CD4-positive, alpha-beta memory T cell (primary cell): ENCODE measurements around the gene CYP4F2. TPM values are rescaled to one million over a fixed set of nuclear protein-coding genes. Genes with fewer than 3 reads are reported as not detected.
A peak's percentile ranks its signal among the peaks of the same experiment; 100 is the strongest.
"Not testable (repeated sequence)": the region's sequence is repeated elsewhere in the genome, so short reads cannot be mapped to it uniquely, and the experiment has no call there.

ENCODE experiments used
- CTCF ChIA-PET: fragments of 350-600 bp; sonication (Branson Sonifier 250); formaldehyde crosslinking; loops from one replicate; lab custom pipeline; 2021; ENCODE audit warnings: inconsistent platforms; ENCODE audit not compliant: partially characterized antibody; lab: Charles Lee
- POLR2A ChIA-PET: fragments of 350-600 bp; sonication (Branson Sonifier 250); formaldehyde crosslinking; loops from one replicate; lab custom pipeline; 2021; ENCODE audit not compliant: partially characterized antibody; lab: Charles Lee
- DNase-seq, 5 donors: peaks; one replicate each; pipeline versions ENCODE4 v3.0.0 to v3.0.0-alpha.2; 2020 to 2022; ENCODE audit warnings: mixed read lengths in 1 of 5
- H3K27ac ChIP-seq: one replicate; pipeline ENCODE4 v1.7.0; 2013; ENCODE audit warnings: low read depth, low read length
- H3K27me3 ChIP-seq: 2 replicates; pipeline ENCODE4 v1.7.0; 2013; ENCODE audit warnings: mild to moderate bottlenecking, low read length, moderate library complexity; ENCODE audit not compliant: insufficient read depth
- H3K36me3 ChIP-seq: 2 replicates; pipeline ENCODE4 v1.7.0; 2013; ENCODE audit warnings: mild to moderate bottlenecking, low read length, moderate library complexity; ENCODE audit not compliant: insufficient read depth
- H3K4me1 ChIP-seq: 2 replicates; pipeline ENCODE4 v1.7.0; 2013; ENCODE audit warnings: mild to moderate bottlenecking, low read length, moderate library complexity; ENCODE audit not compliant: insufficient read depth
- H3K4me3 ChIP-seq, 2 donors: one replicate each; pipeline ENCODE4 v1.7.0; 2013; ENCODE audit warnings: low read length in 2 of 2, mild to moderate bottlenecking in 1 of 2
- H3K9me3 ChIP-seq, 2 donors: one replicate each; pipeline ENCODE4 v1.7.0; 2013; ENCODE audit warnings: low read length in 2 of 2, control low read depth in 1 of 2; ENCODE audit not compliant: control insufficient read depth in 1 of 2
- H3K27ac Mint-ChIP-seq, 7 donors: one replicate each; pipeline ENCODE4 v1.8.0; 2020 to 2021; ENCODE audit warnings: mixed read lengths in 7 of 7, mild to moderate bottlenecking in 6 of 7, inconsistent platforms in 3 of 7, moderate library complexity in 3 of 7
- H3K27me3 Mint-ChIP-seq, 2 donors: one replicate each; pipeline ENCODE4 v1.8.0; 2020 to 2021; ENCODE audit warnings: mixed read lengths in 2 of 2
- H3K36me3 Mint-ChIP-seq, 2 donors: one replicate each; pipeline ENCODE4 v1.8.0; 2020 to 2021; ENCODE audit warnings: mixed read lengths in 2 of 2, inconsistent platforms in 1 of 2, mild to moderate bottlenecking in 1 of 2
- H3K4me1 Mint-ChIP-seq, 4 donors: one replicate each; pipeline ENCODE4 v1.8.0; 2020 to 2021; ENCODE audit warnings: mixed read lengths in 4 of 4, mild to moderate bottlenecking in 1 of 4
- H3K4me3 Mint-ChIP-seq, 8 donors: one replicate each; pipeline ENCODE4 v1.8.0; 2020 to 2021; ENCODE audit warnings: mixed read lengths in 8 of 8, mild to moderate bottlenecking in 7 of 8, moderate library complexity in 6 of 8, inconsistent platforms in 3 of 8
- H3K9me3 Mint-ChIP-seq, 8 donors: one replicate each; pipeline ENCODE4 v1.8.0; 2020 to 2021; ENCODE audit warnings: mixed read lengths in 8 of 8, mild to moderate bottlenecking in 5 of 8, inconsistent platforms in 3 of 8, moderate library complexity in 1 of 8
- intact Hi-C: fragments of 100-400 bp; cut with micrococcal nuclease; formaldehyde crosslinking; loops from one replicate; pipeline ENCODE4 v1.15.1; 2023
- polyA plus RNA-seq, 2 donors: library from polyadenylated mRNA; unstranded; fragments of 300-500 nt; fragmentation: Illumina TruSeq; gene quantifications; one replicate each; pipeline ENCODE4 v1.2.3, GENCODE V29; 2021
- total RNA-seq, 2 experiments: library from RNA; stranded (reverse); gene quantifications; one replicate each; pipeline ENCODE4 v1.2.3, GENCODE V29; 2021

The CYP4F2 gene
- total and polyA plus RNA-seq, 4 experiments from 2014 or later = not detected

DNA sequence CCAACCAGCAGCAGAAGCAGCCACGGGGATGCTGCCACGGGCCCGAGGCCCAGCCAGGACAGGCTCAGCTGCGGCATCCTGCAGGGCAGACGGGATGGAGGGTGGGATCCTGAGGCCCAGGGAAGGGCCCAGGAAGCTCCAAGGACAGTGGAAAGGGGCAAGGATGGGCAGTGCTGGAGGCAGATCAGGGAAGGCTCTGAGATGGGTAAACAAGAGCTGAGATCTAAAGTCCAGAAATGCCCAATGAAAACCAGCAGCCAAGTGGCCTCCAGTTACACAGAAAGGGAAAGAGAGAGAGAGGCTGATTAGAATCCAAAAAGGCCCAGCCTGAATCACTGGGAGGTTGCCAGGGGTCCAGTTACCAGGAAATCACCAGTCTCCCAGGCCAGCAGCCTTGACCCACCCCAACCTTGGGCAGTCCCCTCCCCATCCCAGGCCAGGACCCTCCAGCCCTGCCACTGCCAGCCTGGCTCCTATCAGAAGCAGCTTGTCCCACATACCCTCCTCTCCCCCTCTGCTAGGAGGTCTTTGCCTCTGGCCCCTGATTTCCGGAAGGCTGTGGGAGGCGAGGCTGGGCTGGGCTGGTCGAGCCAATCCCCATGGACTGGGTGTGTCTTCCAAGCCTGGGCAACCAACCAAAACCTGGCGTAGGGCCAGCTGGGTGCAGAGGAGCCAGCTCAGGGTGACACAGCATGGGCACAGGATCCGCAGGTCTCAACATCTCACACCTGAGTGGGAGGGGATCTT is 36.6 kb upstream of the CYP4F2 start, which contains the start of gene CYP4F11:
Gene CYP4F11 (minus strand): TSS at position 198 of the 747 bp plus-strand sequence. CDS start 121 bp downstream, at position 77.
- no peak for DNase-seq
- Histone ChIP-seq H3K4me3 (no peak within 1 kb of the TSS), H3K27ac (no peak within 1 kb of the TSS), H3K36me3 (no peaks in the 10 kb centered on the region), H3K27me3 (peaks cover 3% of the 10 kb centered on the region), H3K4me1 (no peaks in the 10 kb centered on the region), H3K9me3 (no peaks in the 10 kb centered on the region)
- peaks cover 0 to 12% (median 4%) of the 10 kb centered on the region in 8 donors for H3K9me3 Mint-ChIP-seq
- peaks cover 0 to 4% of the 10 kb centered on the region in 2 donors for H3K36me3 Mint-ChIP-seq
- ChIA-PET CTCF (no interaction called here), POLR2A (no interaction called here)
- peaks cover 5 to 35% of the 10 kb centered on the region in 2 donors for H3K27me3 Mint-ChIP-seq
- no peak within 1 kb of the TSS for H3K4me3 Mint-ChIP-seq
- H3K4me1 Mint-ChIP-seq = peaks cover 0 to 7% (median 2%) of the 10 kb centered on the region in 4 donors
- intact Hi-C loops = no loop called here
- no peak within 1 kb of the TSS for H3K27ac Mint-ChIP-seq

- H3K27ac Mint-ChIP-seq, H3K4me3 Mint-ChIP-seq, H3K27me3 ChIP-seq, POLR2A ChIA-PET, H3K36me3 Mint-ChIP-seq, DNase-seq, intact Hi-C loops, H3K27ac ChIP-seq, H3K36me3 ChIP-seq, CTCF ChIA-PET, H3K4me1 ChIP-seq, H3K4me1 Mint-ChIP-seq, H3K9me3 ChIP-seq, H3K4me3 ChIP-seq: not testable (repeated sequence)
- Mint-ChIP-seq H3K9me3 (peaks cover 0 to 12% (median 4%) of the 10 kb centered on the region in 8 donors), H3K27me3 (peaks cover 5 to 42% of the 10 kb centered on the region in 2 donors)
Measured at GRCh38 chr19:15933761-15934331, 36.0 kb upstream of the CYP4F2 start.

DNA sequence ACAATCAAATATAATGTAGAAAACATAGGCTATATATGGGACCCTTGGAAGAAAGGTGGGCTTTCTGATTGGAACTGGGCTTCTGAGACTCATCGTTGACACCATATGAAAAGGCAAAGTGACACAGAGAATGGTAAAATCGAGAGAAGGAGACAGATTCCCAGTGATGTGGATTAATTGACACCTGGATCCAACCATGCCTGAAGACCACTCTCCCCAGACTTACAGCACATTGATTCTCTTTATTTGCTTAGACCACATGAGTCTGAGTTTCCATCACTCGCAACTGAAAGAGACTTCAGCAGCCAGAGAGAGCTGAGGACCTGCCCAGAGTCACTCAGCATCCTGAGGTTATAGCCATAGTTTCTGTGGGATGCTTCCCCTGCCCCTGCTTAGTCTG is 30.4 kb upstream of the CYP4F2 start:
- H3K27ac ChIP-seq = no peak overlapping the region
- no peak overlapping the region for H3K4me3 Mint-ChIP-seq
- peaks cover 3% of the 10 kb centered on the region for H3K27me3 ChIP-seq

DNA sequence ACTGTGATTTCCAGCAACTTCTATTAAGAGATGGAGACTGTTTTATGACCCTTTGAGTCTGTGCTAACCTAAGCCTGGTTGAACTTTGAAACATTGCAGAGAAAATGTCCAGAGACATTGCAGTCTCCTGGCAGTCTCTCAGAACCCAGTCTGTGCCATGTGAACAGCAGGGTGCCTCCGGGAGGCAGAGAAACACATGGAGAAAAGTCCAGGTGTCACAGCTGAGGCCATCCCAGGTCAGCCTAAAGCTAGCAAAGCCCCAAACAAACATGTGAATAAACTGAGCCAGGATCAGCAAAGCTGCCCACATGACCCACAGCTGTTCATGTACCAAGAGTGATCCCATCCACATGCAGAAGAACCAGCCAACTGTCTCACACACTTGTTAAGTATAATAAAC is 28.6 kb upstream of the CYP4F2 start:
- H3K27me3 ChIP-seq = peaks cover 3% of the 10 kb centered on the region

More for the DNA sequence above, 30.4 kb upstream of the CYP4F2 start:
- Histone ChIP-seq H3K9me3 (no peaks in the 10 kb centered on the region), H3K4me1 (no peaks in the 10 kb centered on the region), H3K4me3 (no peak overlapping the region), H3K36me3 (no peaks in the 10 kb centered on the region)
- H3K4me1 Mint-ChIP-seq = peaks cover 0 to 7% (median 0%) of the 10 kb centered on the region in 4 donors
- intact Hi-C loops = no loop called here
- H3K27ac Mint-ChIP-seq = no peak overlapping the region
- no peaks in the 10 kb centered on the region for H3K36me3 Mint-ChIP-seq
- DNase-seq = no peak
- H3K27me3 Mint-ChIP-seq = peaks cover 25 to 61% of the 10 kb centered on the region in 2 donors
- CTCF ChIA-PET = no interaction called here
- POLR2A ChIA-PET = no interaction called here
- H3K9me3 Mint-ChIP-seq = peaks cover 0 to 3% (median 0%) of the 10 kb centered on the region in 8 donors

GRCh38 chr19:15923702-15924101 is 25.8 kb upstream of the CYP4F2 start:
- POLR2A ChIA-PET = no interaction called here
- Histone ChIP-seq H3K36me3 (no peaks in the 10 kb centered on the region), H3K27ac (no peak overlapping the region), H3K9me3 (no peaks in the 10 kb centered on the region), H3K4me3 (no peak overlapping the region), H3K4me1 (no peaks in the 10 kb centered on the region), H3K27me3 (no peaks in the 10 kb centered on the region)
- CTCF ChIA-PET = no interaction called here
- Mint-ChIP-seq H3K9me3 (no peaks in the 10 kb centered on the region), H3K36me3 (no peaks in the 10 kb centered on the region), H3K27me3 (peaks cover 28 to 52% of the 10 kb centered on the region in 2 donors), H3K27ac (no peak overlapping the region), H3K4me1 (no peaks in the 10 kb centered on the region), H3K4me3 (no peak overlapping the region)
- no peak for DNase-seq
- intact Hi-C loops = no loop called here

More for the DNA sequence above, 28.6 kb upstream of the CYP4F2 start:
- H3K9me3 ChIP-seq = no peaks in the 10 kb centered on the region
- Mint-ChIP-seq H3K27ac (no peak overlapping the region), H3K4me1 (peaks cover 0 to 7% (median 0%) of the 10 kb centered on the region in 4 donors), H3K4me3 (no peak overlapping the region), H3K27me3 (peaks cover 28 to 68% of the 10 kb centered on the region in 2 donors), H3K9me3 (peaks cover 0 to 3% (median 0%) of the 10 kb centered on the region in 8 donors), H3K36me3 (no peaks in the 10 kb centered on the region)
- H3K27ac ChIP-seq = no peak overlapping the region
- ChIA-PET POLR2A (no interaction called here), CTCF (interaction anchor here (0.5 kb wide), 1 partner anchor 83 kb away, joined by 3 read pairs; no protein-coding TSS in a partner anchor)
- DNase-seq = no peak
- no peaks in the 10 kb centered on the region for H3K4me1 ChIP-seq
- intact Hi-C loops = no loop called here
- H3K4me3 ChIP-seq = no peak overlapping the region
- H3K36me3 ChIP-seq = no peaks in the 10 kb centered on the region

GRCh38 chr19:15922021-15922420 is 24.1 kb upstream of the CYP4F2 start:
- H3K27ac ChIP-seq = no peak overlapping the region
- H3K9me3 ChIP-seq = no peaks in the 10 kb centered on the region
- POLR2A ChIA-PET = no interaction called here
- CTCF ChIA-PET = no interaction called here
- DNase-seq = no peak
- no peaks in the 10 kb centered on the region for H3K27me3 ChIP-seq
- no peaks in the 10 kb centered on the region for H3K4me1 Mint-ChIP-seq
- no peaks in the 10 kb centered on the region for H3K36me3 ChIP-seq
- intact Hi-C loops = no loop called here
- peaks cover 29 to 44% of the 10 kb centered on the region in 2 donors for H3K27me3 Mint-ChIP-seq
- no peaks in the 10 kb centered on the region for H3K9me3 Mint-ChIP-seq
- H3K27ac Mint-ChIP-seq = peak overlapping the region in 1 of 7 donors; percentile 21
- H3K4me3 ChIP-seq = no peak overlapping the region
- no peak overlapping the region for H3K4me3 Mint-ChIP-seq
- no peaks in the 10 kb centered on the region for H3K4me1 ChIP-seq
- H3K36me3 Mint-ChIP-seq = no peaks in the 10 kb centered on the region

DNA sequence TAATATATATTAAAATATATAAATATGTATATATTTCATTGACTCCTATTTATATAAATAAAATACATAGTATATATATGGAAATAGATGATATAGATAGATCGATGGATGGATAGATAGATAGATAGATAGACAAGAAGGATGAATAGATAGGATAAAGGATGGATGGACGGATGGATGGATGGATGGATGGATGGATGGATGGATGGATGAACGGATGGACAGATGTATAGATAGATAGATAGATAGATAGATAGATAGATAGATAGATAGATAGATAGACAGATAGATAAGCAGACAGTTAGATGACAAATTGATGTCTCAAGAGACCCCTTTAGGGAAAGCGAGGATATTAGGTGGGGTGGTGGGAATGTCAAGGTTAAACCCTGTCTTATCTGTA is 21.4 kb upstream of the CYP4F2 start:
- Mint-ChIP-seq H3K36me3 (no peaks in the 10 kb centered on the region), H3K27ac (no peak overlapping the region), H3K4me1 (no peaks in the 10 kb centered on the region), H3K4me3 (no peak overlapping the region), H3K27me3 (peaks cover 25 to 36% of the 10 kb centered on the region in 2 donors), H3K9me3 (peaks cover 0 to 17% (median 11%) of the 10 kb centered on the region in 8 donors)
- Histone ChIP-seq H3K27me3 (peaks cover 6% of the 10 kb centered on the region), H3K9me3 (no peaks in the 10 kb centered on the region), H3K36me3 (no peaks in the 10 kb centered on the region), H3K4me1 (no peaks in the 10 kb centered on the region), H3K4me3 (no peak overlapping the region), H3K27ac (no peak overlapping the region)
- intact Hi-C loops = no loop called here
- DNase-seq = no peak
- POLR2A ChIA-PET = no interaction called here
- CTCF ChIA-PET = no interaction called here
